ENCODE data around the gene PCSK6. TPM values are rescaled to one million over a fixed set of nuclear protein-coding genes. Genes with fewer than 3 reads are reported as not detected.

The PCSK6 gene
- total RNA-seq, 1 experiment from 2014 or later = 2.9 TPM

DNA sequence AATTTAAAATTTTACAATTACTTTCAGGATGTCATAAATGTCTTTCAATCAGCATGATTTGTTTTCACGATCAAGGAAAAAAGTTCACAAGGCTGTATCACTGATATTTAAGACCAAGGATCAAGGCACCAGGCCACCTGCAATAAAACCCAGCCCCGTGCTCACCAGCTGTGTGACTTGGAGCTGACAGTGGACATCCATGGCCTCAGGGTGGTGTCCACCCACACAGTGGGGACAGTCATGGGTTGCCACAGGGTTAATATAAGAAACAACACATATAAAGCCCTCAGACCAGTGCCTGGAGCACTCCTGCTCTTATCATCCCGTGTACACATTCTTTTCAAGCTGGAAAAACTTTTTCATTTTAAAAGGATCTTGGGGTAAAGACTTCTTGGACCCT lies 56.5 kb downstream of the PCSK6 start:
- Mint-ChIP-seq H3K4me3 (no peak overlapping the region), H3K4me1 (peaks cover 6% of the 10 kb centered on the region; the same call in 1 of the 2 replicates), H3K9me3 (no peaks in the 10 kb centered on the region), H3K27me3 (ENCODE audit: low read depth) (peaks cover 6% of the 10 kb centered on the region; the same call in 1 of the 2 replicates), H3K36me3 (no peaks in the 10 kb centered on the region), H3K27ac (no peak overlapping the region)
- ChIA-PET POLR2A (no interaction called here), CTCF (interaction anchor here (0.9 to 1.1 kb wide), 2 partner anchors 11 to 13 kb away, joined by 3 read pairs; no protein-coding TSS in a partner anchor)
- TF ChIP-seq FOXK1 (CRISPR knock-in tag; IDR thresholded peaks at IDR 0.05) = no peak
- no peak for TF ChIP-seq NFE2L1 (CRISPR knock-in tag; IDR thresholded peaks at IDR 0.05)
- no peak for TF ChIP-seq SMAD4 (CRISPR knock-in tag; IDR thresholded peaks at IDR 0.05)
- TF ChIP-seq ZNF671 (CRISPR knock-in tag; IDR thresholded peaks at IDR 0.05) = no peak
- no peak for TF ChIP-seq JAZF1 (CRISPR knock-in tag; IDR thresholded peaks at IDR 0.05)
- TF ChIP-seq FOXP1 (CRISPR knock-in tag; IDR thresholded peaks at IDR 0.05; ENCODE audit: borderline replicate concordance) = no peak
- TF ChIP-seq RORB (CRISPR knock-in tag; IDR thresholded peaks at IDR 0.05) = no peak
- TF ChIP-seq ZNF425 (CRISPR knock-in tag; conservative IDR thresholded peaks at IDR 0.05) = no peak
- TF ChIP-seq ETV6 (CRISPR knock-in tag; IDR thresholded peaks at IDR 0.05) = no peak
- TF ChIP-seq ZNF219 (CRISPR knock-in tag; IDR thresholded peaks at IDR 0.05; ENCODE audit: borderline replicate concordance) = no peak
- TF ChIP-seq, protein P1, sequence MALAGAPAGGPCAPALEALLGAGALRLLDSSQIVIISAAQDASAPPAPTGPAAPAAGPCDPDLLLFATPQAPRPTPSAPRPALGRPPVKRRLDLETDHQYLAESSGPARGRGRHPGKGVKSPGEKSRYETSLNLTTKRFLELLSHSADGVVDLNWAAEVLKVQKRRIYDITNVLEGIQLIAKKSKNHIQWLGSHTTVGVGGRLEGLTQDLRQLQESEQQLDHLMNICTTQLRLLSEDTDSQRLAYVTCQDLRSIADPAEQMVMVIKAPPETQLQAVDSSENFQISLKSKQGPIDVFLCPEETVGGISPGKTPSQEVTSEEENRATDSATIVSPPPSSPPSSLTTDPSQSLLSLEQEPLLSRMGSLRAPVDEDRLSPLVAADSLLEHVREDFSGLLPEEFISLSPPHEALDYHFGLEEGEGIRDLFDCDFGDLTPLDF (CRISPR knock-in tag; IDR thresholded peaks at IDR 0.05) = no peak
- no peak for DNase-seq (ENCODE audit: low spot score)
- no peak for ATAC-seq

- Mint-ChIP-seq H3K4me3 (no peak overlapping the region), H3K27me3 (ENCODE audit: low read depth) (peaks cover 13% of the 10 kb centered on the region; the same call in 1 of the 2 replicates), H3K4me1 (peaks cover 6% of the 10 kb centered on the region; the same call in 1 of the 2 replicates), H3K36me3 (no peaks in the 10 kb centered on the region), H3K27ac (no peak overlapping the region), H3K9me3 (no peaks in the 10 kb centered on the region)
- TF ChIP-seq, protein P2, sequence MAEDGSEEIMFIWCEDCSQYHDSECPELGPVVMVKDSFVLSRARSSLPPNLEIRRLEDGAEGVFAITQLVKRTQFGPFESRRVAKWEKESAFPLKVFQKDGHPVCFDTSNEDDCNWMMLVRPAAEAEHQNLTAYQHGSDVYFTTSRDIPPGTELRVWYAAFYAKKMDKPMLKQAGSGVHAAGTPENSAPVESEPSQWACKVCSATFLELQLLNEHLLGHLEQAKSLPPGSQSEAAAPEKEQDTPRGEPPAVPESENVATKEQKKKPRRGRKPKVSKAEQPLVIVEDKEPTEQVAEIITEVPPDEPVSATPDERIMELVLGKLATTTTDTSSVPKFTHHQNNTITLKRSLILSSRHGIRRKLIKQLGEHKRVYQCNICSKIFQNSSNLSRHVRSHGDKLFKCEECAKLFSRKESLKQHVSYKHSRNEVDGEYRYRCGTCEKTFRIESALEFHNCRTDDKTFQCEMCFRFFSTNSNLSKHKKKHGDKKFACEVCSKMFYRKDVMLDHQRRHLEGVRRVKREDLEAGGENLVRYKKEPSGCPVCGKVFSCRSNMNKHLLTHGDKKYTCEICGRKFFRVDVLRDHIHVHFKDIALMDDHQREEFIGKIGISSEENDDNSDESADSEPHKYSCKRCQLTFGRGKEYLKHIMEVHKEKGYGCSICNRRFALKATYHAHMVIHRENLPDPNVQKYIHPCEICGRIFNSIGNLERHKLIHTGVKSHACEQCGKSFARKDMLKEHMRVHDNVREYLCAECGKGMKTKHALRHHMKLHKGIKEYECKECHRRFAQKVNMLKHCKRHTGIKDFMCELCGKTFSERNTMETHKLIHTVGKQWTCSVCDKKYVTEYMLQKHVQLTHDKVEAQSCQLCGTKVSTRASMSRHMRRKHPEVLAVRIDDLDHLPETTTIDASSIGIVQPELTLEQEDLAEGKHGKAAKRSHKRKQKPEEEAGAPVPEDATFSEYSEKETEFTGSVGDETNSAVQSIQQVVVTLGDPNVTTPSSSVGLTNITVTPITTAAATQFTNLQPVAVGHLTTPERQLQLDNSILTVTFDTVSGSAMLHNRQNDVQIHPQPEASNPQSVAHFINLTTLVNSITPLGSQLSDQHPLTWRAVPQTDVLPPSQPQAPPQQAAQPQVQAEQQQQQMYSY (CRISPR knock-in tag; IDR thresholded peaks at IDR 0.05) = no peak
- TF ChIP-seq ZBTB21 (CRISPR knock-in tag; IDR thresholded peaks at IDR 0.05; ENCODE audit: borderline replicate concordance) (no peak), NR2C2 (CRISPR knock-in tag; IDR thresholded peaks at IDR 0.05) (no peak), FOXJ3 (CRISPR knock-in tag; IDR thresholded peaks at IDR 0.05; ENCODE audit: borderline replicate concordance) (no peak), NR1H2 (CRISPR knock-in tag; IDR thresholded peaks at IDR 0.05) (no peak), FOXP1 (CRISPR knock-in tag; IDR thresholded peaks at IDR 0.05; ENCODE audit: borderline replicate concordance) (no peak), ZNF671 (CRISPR knock-in tag; IDR thresholded peaks at IDR 0.05) (no peak), RORB (CRISPR knock-in tag; IDR thresholded peaks at IDR 0.05) (no peak), ATF3 (CRISPR knock-in tag; conservative IDR thresholded peaks at IDR 0.05) (no peak), ZBTB43 (CRISPR knock-in tag; IDR thresholded peaks at IDR 0.05) (no peak), JAZF1 (CRISPR knock-in tag; IDR thresholded peaks at IDR 0.05) (no peak), FOXK1 (CRISPR knock-in tag; IDR thresholded peaks at IDR 0.05) (no peak)
- TF ChIP-seq, protein P3, sequence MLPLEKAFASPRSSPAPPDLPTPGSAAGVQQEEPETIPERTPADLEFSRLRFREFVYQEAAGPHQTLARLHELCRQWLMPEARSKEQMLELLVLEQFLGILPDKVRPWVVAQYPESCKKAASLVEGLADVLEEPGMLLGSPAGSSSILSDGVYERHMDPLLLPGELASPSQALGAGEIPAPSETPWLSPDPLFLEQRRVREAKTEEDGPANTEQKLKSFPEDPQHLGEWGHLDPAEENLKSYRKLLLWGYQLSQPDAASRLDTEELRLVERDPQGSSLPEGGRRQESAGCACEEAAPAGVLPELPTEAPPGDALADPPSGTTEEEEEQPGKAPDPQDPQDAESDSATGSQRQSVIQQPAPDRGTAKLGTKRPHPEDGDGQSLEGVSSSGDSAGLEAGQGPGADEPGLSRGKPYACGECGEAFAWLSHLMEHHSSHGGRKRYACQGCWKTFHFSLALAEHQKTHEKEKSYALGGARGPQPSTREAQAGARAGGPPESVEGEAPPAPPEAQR (CRISPR knock-in tag; IDR thresholded peaks at IDR 0.05) = no peak
- TF ChIP-seq, protein P4, sequence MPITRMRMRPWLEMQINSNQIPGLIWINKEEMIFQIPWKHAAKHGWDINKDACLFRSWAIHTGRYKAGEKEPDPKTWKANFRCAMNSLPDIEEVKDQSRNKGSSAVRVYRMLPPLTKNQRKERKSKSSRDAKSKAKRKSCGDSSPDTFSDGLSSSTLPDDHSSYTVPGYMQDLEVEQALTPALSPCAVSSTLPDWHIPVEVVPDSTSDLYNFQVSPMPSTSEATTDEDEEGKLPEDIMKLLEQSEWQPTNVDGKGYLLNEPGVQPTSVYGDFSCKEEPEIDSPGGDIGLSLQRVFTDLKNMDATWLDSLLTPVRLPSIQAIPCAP (CRISPR knock-in tag; IDR thresholded peaks at IDR 0.05) = no peak
- TF ChIP-seq, protein P5, sequence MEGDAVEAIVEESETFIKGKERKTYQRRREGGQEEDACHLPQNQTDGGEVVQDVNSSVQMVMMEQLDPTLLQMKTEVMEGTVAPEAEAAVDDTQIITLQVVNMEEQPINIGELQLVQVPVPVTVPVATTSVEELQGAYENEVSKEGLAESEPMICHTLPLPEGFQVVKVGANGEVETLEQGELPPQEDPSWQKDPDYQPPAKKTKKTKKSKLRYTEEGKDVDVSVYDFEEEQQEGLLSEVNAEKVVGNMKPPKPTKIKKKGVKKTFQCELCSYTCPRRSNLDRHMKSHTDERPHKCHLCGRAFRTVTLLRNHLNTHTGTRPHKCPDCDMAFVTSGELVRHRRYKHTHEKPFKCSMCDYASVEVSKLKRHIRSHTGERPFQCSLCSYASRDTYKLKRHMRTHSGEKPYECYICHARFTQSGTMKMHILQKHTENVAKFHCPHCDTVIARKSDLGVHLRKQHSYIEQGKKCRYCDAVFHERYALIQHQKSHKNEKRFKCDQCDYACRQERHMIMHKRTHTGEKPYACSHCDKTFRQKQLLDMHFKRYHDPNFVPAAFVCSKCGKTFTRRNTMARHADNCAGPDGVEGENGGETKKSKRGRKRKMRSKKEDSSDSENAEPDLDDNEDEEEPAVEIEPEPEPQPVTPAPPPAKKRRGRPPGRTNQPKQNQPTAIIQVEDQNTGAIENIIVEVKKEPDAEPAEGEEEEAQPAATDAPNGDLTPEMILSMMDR (IDR thresholded peaks at IDR 0.05) = no peak
- POLR2A ChIA-PET = no interaction called here
- DNase-seq (ENCODE audit: low spot score) (no peak), ATAC-seq (no peak)
- CTCF ChIA-PET = no interaction called here
Observed at GRCh38 chr15:101431748-101432147, 57.8 kb downstream of the PCSK6 start.
